Sciatic nerve (tissue), 2 donors: Measurements from ENCODE around the gene REN. TPM values are rescaled to one million over a fixed set of nuclear protein-coding genes. Genes with fewer than 3 reads are reported as not detected.

Experiments used
- ATAC-seq: fragments of 200-7000 bp; cut with Tn5 transposase; one replicate; pipeline ENCODE4 v1.9.1; 2020; ENCODE audit warnings: mild to moderate bottlenecking, moderate library complexity
- DNase-seq: peaks from one replicate; pipeline ENCODE4 v3.0.0-alpha.2; 2020; ENCODE audit warnings: low spot score
- intact Hi-C: fragments of 100-400 bp; cut with DNase I; formaldehyde crosslinking; loops from one replicate; pipeline ENCODE4 v1.14.2; 2022
- total RNA-seq: library from RNA; stranded (reverse); fragmentation: NEBNext Ultra II Directional; extraction: Animal tissue kit (Norgen Biotek cat#: 25700); gene quantifications from one replicate; pipeline ENCODE4 v1.2.1, GENCODE V29; 2021
- donor health status: DM: no; HTN: no; CAD: no.
- donor health status: DM: no; HTN: no; CAD: no.

REN gene
- total RNA-seq, 1 donor from 2014 or later = not detected

DNA sequence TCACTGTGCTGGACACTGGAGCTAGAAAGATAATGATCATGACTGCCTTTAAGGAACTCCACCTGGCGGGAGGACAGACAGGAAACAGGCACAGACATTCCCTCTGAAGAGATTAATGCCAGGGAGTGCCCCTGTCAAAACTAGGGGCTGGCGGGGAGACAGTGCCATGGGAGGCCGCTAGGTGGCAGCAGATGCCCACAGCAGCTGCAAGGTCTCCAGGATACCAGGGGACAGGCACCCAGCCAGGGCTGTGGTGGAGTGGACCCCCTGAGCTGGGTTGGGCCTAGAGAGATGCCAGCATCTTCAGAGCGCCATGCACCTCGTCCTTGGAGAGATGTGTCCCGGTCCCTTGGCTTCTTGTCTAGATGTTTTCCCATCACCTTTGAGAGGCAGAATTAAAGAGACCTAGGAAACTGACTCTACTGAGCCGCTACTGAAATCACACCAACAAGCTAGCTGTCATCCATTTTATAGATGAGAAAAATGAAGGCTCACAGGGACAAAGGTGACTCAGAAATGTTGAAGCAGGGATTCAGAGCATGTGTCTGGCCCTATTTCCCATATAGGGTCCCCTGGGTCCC, 3.6 kb downstream of the REN start:
- ATAC-seq (peak; percentile 89), DNase-seq (peak; percentile 88)
- intact Hi-C loops = loop anchor here (5.0 kb wide), 1 partner anchor 200 kb away; no protein-coding TSS in a partner anchor

DNA sequence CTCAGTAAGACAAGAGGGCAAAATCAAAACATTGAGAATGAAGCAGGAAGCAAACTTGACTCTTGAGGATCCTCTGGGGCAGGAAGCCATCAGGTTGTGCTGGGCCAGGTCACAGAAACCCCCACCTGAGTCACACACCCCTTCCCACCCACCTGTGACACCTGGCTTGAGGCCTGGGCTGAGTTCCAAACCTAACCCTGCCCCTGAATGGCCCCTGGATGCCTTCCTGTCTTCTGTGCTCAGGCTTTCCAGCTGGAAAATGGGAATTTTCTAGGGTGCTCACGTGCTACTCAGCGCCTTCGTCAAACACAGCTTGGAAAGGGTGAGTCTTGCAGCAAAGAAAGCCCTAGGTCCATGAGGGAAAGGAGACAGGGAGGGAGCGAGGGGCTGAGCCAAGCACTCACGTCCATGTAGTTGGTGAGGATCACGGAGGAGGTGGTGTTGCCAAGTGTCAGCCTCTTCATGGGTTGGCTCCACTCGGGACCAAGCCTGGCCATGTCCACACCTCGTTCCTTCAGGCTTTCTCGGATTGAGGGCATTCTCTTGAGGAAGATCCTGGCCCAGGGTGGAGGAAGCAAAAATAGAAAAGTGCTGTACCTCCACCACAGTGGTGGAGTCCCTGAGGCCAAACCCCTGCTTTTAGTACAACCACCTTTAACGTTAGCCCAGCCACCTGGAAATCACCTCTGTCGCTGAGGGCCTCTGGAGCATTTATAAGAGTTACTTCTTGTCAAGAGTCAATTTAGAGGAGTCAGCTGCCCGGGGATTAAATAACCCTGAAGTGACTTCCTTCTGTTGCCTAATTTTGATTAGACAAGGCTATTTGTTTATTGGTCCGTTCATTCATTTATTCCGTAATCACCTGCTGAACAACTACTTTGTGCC, 4.3 kb downstream of the REN start:
- ATAC-seq (no peak), DNase-seq (no peak)
- intact Hi-C loops = loop anchor here (5.0 kb wide), 1 partner anchor 200 kb away; no protein-coding TSS in a partner anchor

DNA sequence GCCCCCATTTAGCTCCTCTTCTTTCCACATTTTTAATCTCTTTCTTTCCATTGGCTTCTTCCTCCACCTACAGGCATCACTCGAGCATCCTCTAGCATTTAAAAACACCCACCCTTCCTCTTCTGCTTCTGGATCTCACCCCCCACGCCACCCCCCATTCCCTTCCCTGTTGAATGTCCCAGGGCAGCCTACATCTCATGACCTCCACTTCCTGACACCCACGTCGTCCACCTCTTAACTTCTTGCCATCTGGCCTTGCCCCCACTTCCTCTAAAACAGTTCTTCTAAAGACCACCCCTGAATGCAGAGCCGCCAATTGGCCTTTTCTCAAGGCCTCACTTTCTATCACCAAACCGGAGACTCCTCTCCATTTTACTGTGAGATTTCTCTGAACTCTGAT, 8.2 kb downstream of the REN start:
- DNase-seq (no peak), ATAC-seq (no peak)
- intact Hi-C loops = no loop called here

DNA sequence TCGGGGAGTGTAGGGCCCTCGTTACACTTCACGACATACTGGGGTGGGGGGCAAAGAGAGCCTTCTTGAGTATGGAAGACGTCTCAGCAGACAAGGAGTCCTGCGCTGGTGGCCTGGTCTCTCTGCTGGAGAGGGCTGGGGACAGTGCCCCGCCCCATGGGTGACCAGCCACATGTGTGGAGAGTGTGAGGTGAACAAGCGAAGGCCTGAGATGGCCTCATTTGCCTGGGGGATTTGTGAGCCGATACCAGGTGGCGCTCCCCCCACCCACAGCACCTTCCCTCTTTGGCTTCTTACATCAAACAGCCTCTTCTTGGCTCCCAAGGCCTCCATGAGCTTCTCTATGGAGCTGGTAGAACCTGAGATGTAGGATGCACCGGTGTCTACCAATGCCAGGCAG, 10.3 kb downstream of the REN start:
- ATAC-seq (no peak), DNase-seq (no peak)
- intact Hi-C loops = no loop called here

DNA sequence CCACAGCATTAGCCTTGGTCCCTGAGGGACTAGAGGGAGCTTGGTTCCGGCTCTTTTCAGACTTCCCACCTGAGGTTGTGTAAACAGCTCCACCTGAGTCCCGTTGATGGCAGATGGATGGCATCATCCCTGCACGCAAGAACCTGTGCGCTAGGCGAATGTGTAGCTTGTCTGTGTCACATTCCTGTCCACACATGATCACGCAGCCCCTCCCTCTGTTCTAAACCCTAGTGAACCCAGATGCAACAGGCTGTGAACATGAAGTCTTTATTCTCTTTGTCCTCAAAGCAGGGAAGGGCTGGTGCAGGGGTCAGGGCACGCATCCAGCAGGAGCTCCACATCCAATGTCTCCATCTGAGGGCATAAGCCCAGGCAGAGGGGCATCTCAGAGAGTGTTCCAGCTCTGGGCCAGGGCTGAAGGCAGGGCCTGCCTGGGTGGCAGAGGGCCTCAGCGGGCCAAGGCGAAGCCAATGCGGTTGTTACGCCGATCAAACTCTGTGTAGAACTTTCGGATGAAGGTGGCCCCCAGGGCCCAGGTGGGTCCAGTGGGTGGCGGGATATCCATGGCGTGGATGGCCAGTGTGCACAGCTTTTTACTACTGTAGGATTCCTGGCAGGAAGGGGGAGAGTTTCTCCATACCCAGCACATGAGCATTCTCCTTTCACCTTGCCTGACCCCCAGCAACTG, 11.4 kb downstream of the REN start:
- DNase-seq = no peak
- ATAC-seq = no peak
- intact Hi-C loops = no loop called here

DNA sequence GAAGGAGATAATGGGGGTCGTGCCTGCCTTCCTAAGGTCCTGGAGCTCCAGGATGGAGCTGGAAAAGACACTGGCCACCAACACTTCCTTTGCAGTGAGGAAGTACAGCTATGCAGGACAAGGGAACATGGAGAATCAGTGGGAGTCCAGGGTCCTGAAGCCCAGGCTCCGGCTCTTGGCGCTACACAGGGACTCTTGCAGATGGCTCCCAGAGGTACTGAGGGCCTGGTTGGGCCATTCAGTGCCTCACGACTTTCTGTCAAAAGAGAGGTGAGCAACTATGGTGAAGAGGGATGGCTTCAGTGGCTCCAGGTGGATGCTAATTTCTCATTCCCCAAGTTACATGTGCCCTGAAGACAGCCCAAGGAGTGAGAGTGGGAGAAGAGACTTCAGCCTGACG, 12.5 kb downstream of the REN start:
- ATAC-seq (no peak), DNase-seq (no peak)
- intact Hi-C loops = no loop called here

DNA sequence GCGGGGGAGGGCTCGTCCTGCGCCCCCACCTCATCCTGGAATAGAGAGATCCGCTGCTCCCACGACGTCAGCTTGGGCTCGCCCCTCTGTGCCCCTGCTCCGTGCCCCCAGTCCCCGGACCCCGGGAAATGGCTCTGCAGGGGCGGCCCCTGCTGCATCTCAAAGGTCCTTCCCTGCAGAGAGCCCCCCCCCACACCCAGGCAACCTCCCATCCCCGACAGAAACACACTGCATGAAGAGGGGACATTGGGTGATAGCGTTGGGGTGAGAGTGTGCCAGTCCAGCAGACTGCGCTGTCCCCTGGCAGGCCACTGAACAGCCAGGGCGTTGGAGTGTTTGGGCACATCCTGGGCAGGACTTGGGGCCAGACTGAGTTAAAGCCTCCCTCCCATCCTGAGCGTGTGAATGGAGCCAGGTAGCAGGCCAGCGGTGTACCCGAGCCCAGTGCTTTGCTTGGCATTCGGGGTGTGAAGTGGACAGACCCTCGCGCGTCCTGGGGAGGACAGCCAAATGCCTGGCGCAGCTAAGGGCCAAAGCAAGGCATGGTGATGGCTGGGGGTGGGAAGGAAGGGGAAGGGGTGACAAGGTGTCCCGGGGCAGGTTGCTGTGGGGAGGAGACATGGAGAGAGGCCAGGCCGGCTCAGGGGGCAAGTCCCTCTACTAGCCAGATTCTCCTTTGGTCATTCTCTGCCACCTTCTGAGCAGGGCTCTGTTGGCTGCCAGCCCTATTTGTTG, 13.7 kb downstream of the REN start:
- DNase-seq (peak; percentile 66), ATAC-seq (peak; percentile 2)
- intact Hi-C loops = no loop called here

DNA sequence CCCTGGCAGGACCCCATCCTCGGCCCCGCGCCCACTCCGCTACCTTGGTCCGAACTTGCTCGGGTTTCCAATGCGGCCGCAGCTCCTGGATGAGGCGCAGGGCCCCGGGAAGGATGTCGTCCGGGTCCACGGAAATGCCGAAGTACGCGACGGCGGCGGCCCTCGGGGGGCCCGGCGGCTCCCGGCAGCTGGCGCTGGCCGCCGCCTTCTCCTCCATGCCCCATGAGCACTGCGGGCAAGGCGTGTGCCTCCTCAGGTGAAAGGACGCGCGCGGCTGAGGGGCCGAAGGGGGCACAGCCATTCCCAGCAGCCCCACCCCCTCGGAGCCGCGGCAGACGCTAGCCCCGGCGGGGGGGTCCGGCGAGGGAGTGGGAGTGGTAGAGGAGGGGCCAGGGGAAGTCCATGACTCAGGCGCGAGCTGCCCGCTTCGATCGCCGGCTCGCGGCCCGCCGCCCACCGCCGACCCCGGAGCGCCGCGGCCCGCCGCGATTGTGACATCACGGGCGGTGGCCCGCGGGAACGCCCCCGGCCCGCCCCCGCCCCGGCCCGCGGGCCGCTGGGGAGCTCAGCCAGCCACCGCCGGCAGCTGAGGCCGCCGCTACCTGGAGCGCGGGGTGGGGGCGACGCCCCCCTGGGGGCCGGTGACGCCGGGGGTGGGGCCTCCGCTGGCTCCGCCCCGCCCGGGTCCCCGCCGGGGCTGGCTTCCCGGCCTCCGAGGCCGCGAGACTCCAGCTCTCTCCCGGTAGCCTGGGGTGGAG, 14.4 kb downstream of the REN start, which contains the start of gene ETNK2:
Gene ETNK2, minus strand, starts transcription at position 493 of the 758 bp plus-strand sequence. Its CDS starts 192 bp downstream, at position 301.
- intact Hi-C loops = loop anchor here (2.0 kb wide), 1 partner anchor 61 kb away; the partner anchor contains the start of gene GOLT1A
- ATAC-seq = peak; percentile 58
- peak; percentile 88 for DNase-seq

DNA sequence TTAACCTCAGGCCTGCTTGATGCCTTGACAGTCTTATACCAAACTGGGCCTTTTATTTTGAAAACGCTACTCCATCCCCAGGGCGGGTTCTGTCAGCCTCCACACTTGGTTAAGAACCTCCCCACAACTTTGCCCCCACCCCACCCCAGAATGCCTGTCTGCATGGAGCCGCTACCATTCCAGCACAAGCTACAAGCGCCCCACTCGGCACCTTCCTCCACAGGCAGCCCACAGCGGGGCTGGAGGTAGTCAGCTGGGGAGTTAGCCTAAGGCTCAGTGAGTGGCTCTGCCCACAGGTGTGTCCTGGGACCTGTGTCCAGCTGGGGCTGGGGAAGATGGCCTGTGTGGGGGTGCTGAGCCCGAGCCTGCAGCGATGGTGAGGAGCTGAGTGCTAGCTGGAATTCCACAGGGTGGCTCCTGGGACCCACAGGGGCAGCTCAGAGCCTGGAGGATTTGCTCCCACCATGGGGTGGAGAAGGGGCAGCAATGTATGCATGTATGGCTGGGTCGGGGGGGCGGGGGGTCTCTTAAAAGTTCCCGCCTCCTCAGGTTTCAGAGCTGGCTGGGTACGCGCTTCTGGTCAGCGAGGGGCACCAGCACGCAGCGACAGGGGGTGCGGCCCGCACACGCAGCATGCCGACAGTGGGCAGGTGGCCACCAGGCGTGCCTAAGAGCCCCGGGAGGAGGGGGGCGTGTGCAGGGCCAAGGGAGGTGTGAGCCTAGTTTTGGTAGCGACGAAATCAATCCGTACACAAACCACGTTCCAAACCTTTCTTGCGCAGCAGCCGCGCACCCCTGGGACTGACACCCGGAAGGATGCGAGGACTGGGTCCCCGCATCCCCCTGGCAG, 15.2 kb downstream of the REN start:
- intact Hi-C loops = loop anchor here (2.0 kb wide), 1 partner anchor 62 kb away; the partner anchor contains the start of gene GOLT1A
- DNase-seq = peak; percentile 71
- ATAC-seq = peak; percentile 59

DNA sequence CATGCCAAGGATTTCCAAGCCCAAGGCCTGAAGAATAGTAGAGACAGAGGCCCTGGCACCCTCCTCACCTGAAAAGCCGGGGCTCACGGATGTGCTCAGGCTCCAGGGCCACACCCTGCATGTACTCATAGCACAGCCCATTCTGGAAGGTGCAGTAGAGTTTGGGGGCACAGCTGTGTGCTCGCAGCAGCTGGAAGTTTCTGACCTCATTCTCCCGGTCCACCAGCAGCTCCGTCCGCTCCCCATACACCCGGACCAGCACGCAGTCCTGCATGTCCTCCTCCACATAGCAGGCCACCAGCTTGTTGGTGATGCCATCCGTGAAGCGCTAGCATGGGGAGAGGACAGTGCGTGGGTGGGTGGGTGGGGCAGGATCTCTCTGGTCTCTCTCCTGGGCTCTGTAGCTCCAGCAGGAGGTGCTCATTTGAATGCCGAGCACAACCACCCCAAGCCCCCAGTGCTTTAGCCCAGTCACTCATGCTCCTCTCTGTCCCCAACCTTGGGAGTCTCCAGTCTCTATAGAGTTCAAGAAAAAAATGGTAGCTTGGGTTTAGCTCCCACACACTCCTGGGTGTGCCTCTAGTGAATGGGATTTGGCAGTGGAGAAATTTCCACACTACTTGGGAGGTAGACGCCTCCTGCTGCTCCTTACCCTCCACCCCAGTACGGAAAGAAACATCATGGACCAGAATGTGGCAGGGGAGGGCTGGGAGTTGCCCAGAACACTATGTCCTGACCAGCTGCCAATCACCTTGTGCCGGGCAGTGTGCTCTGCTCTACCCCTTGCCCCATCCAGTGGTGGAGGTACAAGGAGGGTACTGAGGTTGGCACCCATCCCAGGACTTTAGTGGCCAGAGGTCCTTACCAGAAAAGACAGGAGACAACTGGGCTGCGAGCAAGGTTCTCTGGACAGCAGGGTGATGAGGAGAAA, 16.2 kb downstream of the REN start:
- DNase-seq (no peak), ATAC-seq (peak; percentile 75)
- intact Hi-C loops = loop anchor here (2.0 kb wide), 1 partner anchor 63 kb away; the partner anchor contains the start of gene GOLT1A

DNA sequence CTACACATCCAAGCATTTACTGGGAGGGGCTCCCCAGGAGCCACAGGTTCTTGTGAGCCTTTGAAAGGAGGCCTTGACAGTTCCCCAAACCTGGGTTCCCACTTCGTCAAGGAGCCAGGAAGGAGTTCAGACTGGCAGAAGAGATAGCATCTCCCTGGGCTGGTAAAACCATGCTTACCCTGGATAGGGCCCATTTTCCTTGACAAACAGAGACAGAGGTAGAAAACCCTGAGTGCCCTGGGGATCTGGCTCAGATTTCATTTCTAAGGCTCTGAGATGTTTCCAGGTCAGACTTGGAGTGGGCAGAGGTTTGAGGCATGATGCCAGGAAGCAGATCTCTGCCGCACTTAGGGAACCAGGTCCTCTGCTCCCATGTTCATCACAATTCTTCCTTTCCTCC, 17.0 kb downstream of the REN start:
- ATAC-seq (no peak), DNase-seq (no peak)
- intact Hi-C loops = no loop called here

DNA sequence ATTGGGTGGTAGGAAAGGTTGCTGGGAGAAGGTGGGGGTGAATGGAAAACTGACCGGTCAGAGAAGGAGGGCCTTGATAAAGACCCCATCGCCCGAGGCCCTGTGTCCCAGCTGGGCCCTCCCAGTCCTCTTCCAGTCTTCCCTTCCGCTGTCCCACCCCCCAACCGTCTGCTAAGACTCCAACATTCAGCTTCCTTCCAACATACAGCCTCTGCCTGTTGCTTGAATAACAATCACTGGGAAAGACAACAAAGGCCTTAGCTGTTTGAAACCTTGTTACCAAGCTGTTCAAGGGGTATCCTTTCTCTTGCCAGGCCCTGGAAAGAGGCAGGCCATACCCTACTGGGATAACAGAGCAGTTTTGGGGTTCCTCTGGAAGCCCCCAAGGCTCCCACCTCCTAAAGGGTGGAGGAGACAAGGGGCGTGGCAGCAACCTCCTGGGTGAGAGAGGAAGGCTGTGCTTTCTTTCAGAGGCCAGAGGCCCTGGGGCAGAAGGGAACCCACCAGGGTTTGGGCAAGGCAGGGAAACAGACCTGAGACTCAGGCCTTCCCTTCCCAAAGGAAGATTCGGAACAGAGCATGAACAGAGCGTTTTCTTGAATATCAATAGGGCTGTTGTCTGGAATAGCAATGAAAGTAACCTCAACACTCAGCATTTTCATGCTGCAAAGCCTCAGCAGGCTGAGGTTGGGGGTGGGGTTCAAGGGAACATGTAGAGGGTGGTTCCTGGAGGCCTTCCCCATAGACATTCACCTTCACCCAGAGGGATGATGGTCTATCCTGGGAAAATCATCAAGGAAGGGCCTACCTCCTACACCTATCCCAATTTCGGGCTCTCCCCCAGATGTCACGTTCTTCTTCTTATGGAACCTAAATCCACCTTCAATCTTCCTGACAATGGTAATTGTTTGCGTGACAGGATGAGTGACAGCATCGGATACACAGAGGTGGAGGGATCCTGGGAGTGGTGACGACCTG, 18.4 kb downstream of the REN start:
- intact Hi-C loops = no loop called here
- no peak for ATAC-seq
- no peak for DNase-seq

DNA sequence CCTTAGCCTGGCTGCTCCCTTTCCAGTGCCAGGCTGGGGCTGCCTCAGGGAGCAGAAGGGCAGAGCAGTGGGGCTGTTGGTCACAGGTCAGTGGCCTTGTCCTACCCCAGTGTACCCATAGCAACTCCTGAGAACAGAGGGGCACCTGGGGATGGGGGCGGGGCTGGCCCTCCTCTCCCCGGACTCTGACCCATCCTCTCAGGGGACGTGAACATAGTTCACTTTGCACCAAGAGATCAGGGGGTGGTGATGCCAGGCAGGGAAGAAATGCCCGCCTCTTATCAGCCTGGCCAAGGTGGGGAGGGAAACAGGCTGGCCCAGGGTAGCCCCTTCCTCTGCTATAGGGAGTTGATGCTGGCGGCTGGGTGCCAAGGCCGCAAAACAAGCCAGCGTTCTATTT, 19.2 kb downstream of the REN start:
- no peak for ATAC-seq
- DNase-seq = no peak
- intact Hi-C loops = no loop called here

DNA sequence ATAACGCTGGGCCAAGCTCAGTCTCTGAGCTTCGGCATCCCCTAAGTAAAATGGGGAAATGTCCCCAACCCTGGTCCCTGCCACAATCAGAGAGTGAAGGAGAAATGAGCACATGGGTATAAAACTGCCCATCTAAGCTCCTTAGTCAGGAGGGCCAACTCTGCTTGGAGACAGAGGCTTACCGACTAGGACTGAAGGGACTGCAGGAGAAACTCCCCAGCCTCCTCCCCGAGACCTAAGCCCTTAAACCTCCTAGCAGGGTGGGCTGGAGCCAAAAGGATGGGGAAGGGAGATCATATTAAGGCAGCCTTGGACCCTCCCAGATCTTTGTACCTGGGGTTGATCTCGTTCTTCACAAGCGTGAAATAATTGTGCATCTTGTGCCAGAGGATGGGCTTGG, 19.8 kb downstream of the REN start:
- DNase-seq = no peak
- ATAC-seq = no peak
- intact Hi-C loops = no loop called here

DNA sequence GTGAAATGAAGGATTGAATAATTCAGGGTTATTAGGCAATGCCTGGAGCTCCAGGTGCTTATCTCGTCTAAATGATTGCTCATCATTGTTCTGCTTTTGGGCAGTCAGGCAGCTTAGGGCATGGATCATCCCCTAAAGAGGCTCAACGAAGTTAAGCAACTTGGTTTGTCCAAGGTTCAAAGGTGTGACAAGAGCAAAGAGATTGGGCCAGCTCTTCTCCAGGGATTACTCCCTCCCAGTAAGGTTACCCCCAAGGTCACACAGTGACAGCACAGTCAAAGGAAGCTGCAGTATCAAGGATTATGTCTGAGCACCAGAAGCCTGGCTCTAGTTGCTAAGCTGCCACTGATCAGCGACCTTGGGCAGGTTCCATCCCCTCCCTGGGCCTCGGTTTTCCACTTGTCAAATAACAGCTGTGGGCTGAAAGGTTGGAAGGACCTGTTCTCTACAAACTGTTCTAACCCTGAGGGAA, 21.1 kb downstream of the REN start:
- ATAC-seq = no peak
- DNase-seq = no peak

More for the DNA sequence above, 21.1 kb downstream of the REN start:
- intact Hi-C loops = no loop called here
